K562 (cell line): Measurements from ENCODE around the gene FAM3C. TPM values are rescaled to one million over a fixed set of nuclear protein-coding genes. Genes with fewer than 3 reads are reported as not detected.

Experiments
- ATAC-seq: fragments of 200-7000 bp; cut with Tn5 transposase; 3 replicates; pipeline ENCODE4 v1.9.1; 2020; ENCODE audit warnings: moderate library complexity
- BruUV-seq: library from RNA; stranded (reverse); fragments of 400-500 nt; replicated peaks from 2 replicates; lab custom pipeline; 2021; lab: Mats Ljungman, UMichigan
- CTCF ChIA-PET: fragments of 300-600 bp; formaldehyde crosslinking; extraction: SDS; loops from one replicate; lab custom pipeline; 2021; ENCODE audit warnings: low intra/inter-chr PET ratio; lab: Yijun Ruan, JAX
- POLR2A ChIA-PET: fragments of 300-600, 350-650 bp; sonication (Branson Sonifier 250); formaldehyde crosslinking; extraction: SDS; loops from one replicate; lab custom pipeline; 2021; ENCODE audit warnings: antibody characterized with exemption, inconsistent platforms; lab: Yijun Ruan, JAX
- DNase-seq, 4 experiments: peaks; one replicate each; pipeline versions ENCODE4 v3.0.0 to v3.0.0-alpha.2; 2011 to 2018; ENCODE audit warnings: low spot score in 3 of 4, mixed read lengths in 3 of 4; ENCODE audit errors: extremely low read depth in 1 of 4
- FAIRE-seq: peaks from 2 replicates; lab custom pipeline; 2011; peaks lifted over from hg19 to GRCh38; lab: Jason Lieb, UNC
- H2AFZ ChIP-seq: 2 replicates; pipeline ENCODE4 v1.6.0; 2011; ENCODE audit warnings: low read depth, low read length, control low read depth, inconsistent platforms
- H3K27ac ChIP-seq: fragments of 200-600 bp; 3 replicates; pipeline ENCODE4 v1.8.0; 2011; ENCODE audit warnings: low read depth, mild to moderate bottlenecking, control low read depth, inconsistent platforms, low read length, moderate library complexity, mixed read lengths; ENCODE audit errors: extremely low read depth
- H3K27me3 ChIP-seq, 2 experiments: fragments of 300-600 bp in 1 of 2; 2 replicates in 1 of 2; 3 replicates in 1 of 2; pipeline versions ENCODE4 v1.6.0 to v1.8.0; 2011; ENCODE audit warnings: inconsistent platforms in 2 of 2, low read length in 2 of 2, mild to moderate bottlenecking in 1 of 2, mixed read lengths in 1 of 2, moderate library complexity in 1 of 2; ENCODE audit not compliant: control insufficient read depth in 2 of 2, insufficient read depth in 2 of 2
- H3K36me3 ChIP-seq: fragments of 300-600 bp; 3 replicates; pipeline ENCODE4 v1.8.0; 2011; ENCODE audit warnings: mild to moderate bottlenecking, low read length, inconsistent platforms; ENCODE audit not compliant: control insufficient read depth, insufficient read depth
- H3K4me1 ChIP-seq, 2 experiments: fragments of 200-600 bp in 1 of 2; replicated peaks in 1 of 2; 2 replicates in 1 of 2; 3 replicates in 1 of 2; pipeline versions ENCODE4 v1.5.1 to v1.8.0; 2011; ENCODE audit warnings: inconsistent platforms in 2 of 2, low read length in 2 of 2, mild to moderate bottlenecking in 1 of 2, mixed read lengths in 1 of 2, moderate library complexity in 1 of 2; ENCODE audit not compliant: control insufficient read depth in 2 of 2, insufficient read depth in 2 of 2
- H3K4me2 ChIP-seq: 2 replicates; pipeline ENCODE4 v1.6.1; 2011; ENCODE audit warnings: low read length, control low read depth, inconsistent platforms, mixed read lengths; ENCODE audit not compliant: insufficient read depth
- H3K4me3 ChIP-seq: fragments of 200-600 bp; sonication (generic), shearing (Covaris generic); 2 replicates; pipeline ENCODE4 v1.5.1; 2016; ENCODE audit warnings: control low read depth, inconsistent platforms
- H3K79me2 ChIP-seq: fragments of 200-600 bp; 3 replicates; pipeline ENCODE4 v1.8.0; 2011; ENCODE audit warnings: low read length, inconsistent platforms; ENCODE audit not compliant: control insufficient read depth, insufficient read depth
- H3K9ac ChIP-seq, 2 experiments: 2 replicates each; pipeline versions ENCODE4 v1.6.0 to v1.6.1; 2011; ENCODE audit warnings: low read depth in 2 of 2, low read length in 2 of 2, control low read depth in 1 of 2, inconsistent platforms in 1 of 2, mild to moderate bottlenecking in 1 of 2, mixed read lengths in 1 of 2; ENCODE audit not compliant: insufficient read depth in 1 of 2
- H3K9me1 ChIP-seq: one replicate; pipeline ENCODE4 v1.6.0; 2011; ENCODE audit warnings: inconsistent platforms, mild to moderate bottlenecking, low read length, moderate library complexity; ENCODE audit not compliant: control insufficient read depth, insufficient read depth
- H3K9me3 ChIP-seq: replicated peaks from 2 replicates; pipeline ENCODE4 v1.5.1; 2011; ENCODE audit warnings: low read depth, low read length, inconsistent platforms; ENCODE audit not compliant: control insufficient read depth, insufficient read depth
- H4K20me1 ChIP-seq: replicated peaks from 2 replicates; pipeline ENCODE4 v1.6.1; 2011; ENCODE audit warnings: low read length, inconsistent platforms, mixed read lengths; ENCODE audit not compliant: control insufficient read depth, insufficient read depth
- FOSL1 ChIP-seq: fragments of 200-800 bp; sonication (Bioruptor generic); conservative IDR thresholded peaks from 2 replicates; pipeline ENCODE4 v1.6.1; 2016; ENCODE audit warnings: missing genetic modification characterization, missing compliant biosample characterization
- ZFP1 ChIP-seq: fragments of 450-650 bp; formaldehyde crosslinking; IDR thresholded peaks from 2 replicates; pipeline ENCODE4 v1.4.0; 2020; ENCODE audit warnings: mild to moderate bottlenecking, mixed read lengths
- WGBS: fragments of 100-300 bp; shearing (Covaris generic); methylation state at CpG from one replicate; pipeline ENCODE4 v1.1.6; 2016; ENCODE audit warnings: low coverage, mixed read lengths; ENCODE audit not compliant: insufficient coverage; ENCODE audit errors: missing lambda C conversion rate; 5-methylcytosine and 5-hydroxymethylcytosine counted together
- in situ Hi-C: fragments of 300-500 bp; cut with MboI; formaldehyde crosslinking; loops from 4 replicates; pipeline ENCODE4 v1.15.0; 2018; ENCODE audit warnings: inconsistent platforms, mixed read lengths
- intact Hi-C: fragments of 100-400 bp; cut with micrococcal nuclease; formaldehyde crosslinking; loops from 2 replicates; pipeline ENCODE4 v1.14.2; 2022
- polyA plus RNA-seq, 8 experiments: library from polyadenylated mRNA; depleted of rRNA in 4 of 8; stranded (reverse) in 5 of 8; unstranded in 3 of 8; fragments of >200 nt; fragmentation: Nextera tagmentation in 2 of 8; fragmentation: Illumina TruSeq in 1 of 8; extraction: Ambion mirVana in 2 of 8; extraction: Trizol in 1 of 8; gene quantifications; 2 replicates each; pipeline versions ENCODE4 v1.2.1 to v1.2.3, GENCODE V29; 2011 to 2014; ENCODE audit warnings: inconsistent platforms in 1 of 8, missing spikeins in 1 of 8
- total RNA-seq, 7 experiments: library from RNA; depleted of rRNA in 6 of 7; stranded (reverse); fragments of >200 nt in 6 of 7; fragmentation: Illumina TruSeq in 2 of 7; extraction: Trizol in 2 of 7; gene quantifications; 2 replicates each; pipeline versions ENCODE4 v1.2.1 to v1.2.3, GENCODE V29; 2011 to 2021; ENCODE audit warnings: low replicate concordance in 1 of 7
- TF ChIP-seq, protein P1 (sequence below), 2 experiments: fragments of 450-650 bp in 1 of 2; IDR thresholded peaks; 2 replicates each; pipeline ENCODE4 v1.6.1; 2011 to 2017; ENCODE audit warnings: low read depth in 2 of 2, antibody characterized with exemption in 1 of 2, borderline replicate concordance in 1 of 2, low read length in 1 of 2, mild to moderate bottlenecking in 1 of 2, mixed read lengths in 1 of 2; ENCODE audit not compliant: control insufficient read depth in 1 of 2

The FAM3C gene
- total and polyA plus RNA-seq, 9 of the 15 experiments (the other 6 are each of a cell fraction or from before 2014, with no cell fraction given), result 10.6 to 42.6 (median 30.0) TPM

DNA sequence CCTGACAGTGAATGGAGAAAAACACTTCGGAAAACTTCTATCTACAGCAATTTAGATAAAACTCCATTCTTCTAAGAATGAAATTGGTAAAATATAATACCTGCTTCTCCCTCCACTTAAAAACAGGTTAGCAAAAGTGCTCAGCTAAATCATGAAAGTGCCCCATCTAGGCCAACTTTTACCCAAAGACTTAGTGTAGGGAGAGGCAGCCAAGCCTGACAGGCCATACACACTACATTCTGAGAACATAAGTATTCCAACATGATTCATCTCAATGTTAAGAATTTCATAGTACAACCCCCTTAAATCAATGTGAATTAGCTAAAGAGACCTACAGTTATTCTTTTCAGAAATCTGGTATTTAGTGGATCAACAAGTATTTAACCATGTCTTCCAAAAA lies 7.2 kb downstream of the FAM3C start:
- H4K20me1 ChIP-seq, result no peaks in the 10 kb centered on the region
- H3K4me2 ChIP-seq, result no peak overlapping the region
- POLR2A ChIA-PET, result interaction anchor here (0.6 to 2.0 kb wide), 4 partner anchors 9 to 50 kb away, joined by 3 to 7 read pairs (median 4); no protein-coding TSS in a partner anchor
- no peak overlapping the region for H3K9ac ChIP-seq
- DNase-seq (no peak), ATAC-seq (peak; percentile 46; the same call in 2 of the 3 replicates), FAIRE-seq (no peak)
- H3K27ac ChIP-seq, result no peak overlapping the region
- BruUV-seq, result no TSS peak
- H3K27me3 ChIP-seq, result no peaks in the 10 kb centered on the region
- WGBS, result 100% methylated on average over 1 of the region's 1 CpG
- H3K9me3 ChIP-seq, result no peaks in the 10 kb centered on the region
- peaks cover 95% of the 10 kb centered on the region for H3K79me2 ChIP-seq
- H3K9me1 ChIP-seq, result no peaks in the 10 kb centered on the region
- TF ChIP-seq ZFP1 (CRISPR knock-in tag), result no peak
- TF ChIP-seq, protein P1, sequence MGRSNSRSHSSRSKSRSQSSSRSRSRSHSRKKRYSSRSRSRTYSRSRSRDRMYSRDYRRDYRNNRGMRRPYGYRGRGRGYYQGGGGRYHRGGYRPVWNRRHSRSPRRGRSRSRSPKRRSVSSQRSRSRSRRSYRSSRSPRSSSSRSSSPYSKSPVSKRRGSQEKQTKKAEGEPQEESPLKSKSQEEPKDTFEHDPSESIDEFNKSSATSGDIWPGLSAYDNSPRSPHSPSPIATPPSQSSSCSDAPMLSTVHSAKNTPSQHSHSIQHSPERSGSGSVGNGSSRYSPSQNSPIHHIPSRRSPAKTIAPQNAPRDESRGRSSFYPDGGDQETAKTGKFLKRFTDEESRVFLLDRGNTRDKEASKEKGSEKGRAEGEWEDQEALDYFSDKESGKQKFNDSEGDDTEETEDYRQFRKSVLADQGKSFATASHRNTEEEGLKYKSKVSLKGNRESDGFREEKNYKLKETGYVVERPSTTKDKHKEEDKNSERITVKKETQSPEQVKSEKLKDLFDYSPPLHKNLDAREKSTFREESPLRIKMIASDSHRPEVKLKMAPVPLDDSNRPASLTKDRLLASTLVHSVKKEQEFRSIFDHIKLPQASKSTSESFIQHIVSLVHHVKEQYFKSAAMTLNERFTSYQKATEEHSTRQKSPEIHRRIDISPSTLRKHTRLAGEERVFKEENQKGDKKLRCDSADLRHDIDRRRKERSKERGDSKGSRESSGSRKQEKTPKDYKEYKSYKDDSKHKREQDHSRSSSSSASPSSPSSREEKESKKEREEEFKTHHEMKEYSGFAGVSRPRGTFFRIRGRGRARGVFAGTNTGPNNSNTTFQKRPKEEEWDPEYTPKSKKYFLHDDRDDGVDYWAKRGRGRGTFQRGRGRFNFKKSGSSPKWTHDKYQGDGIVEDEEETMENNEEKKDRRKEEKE (IDR thresholded peaks at IDR 0.05; ENCODE audit: borderline replicate concordance in 1 of 2, control insufficient read depth in 1 of 2, low read depth in 2 of 2, low read length in 1 of 2), result 0 out of 4 replicates have a peak, but pooled peaks of 1 of the 2 experiments have one; percentile 25
- no peak for TF ChIP-seq FOSL1 (tag)
- intact Hi-C loops, result no loop called here
- no peak overlapping the region for H3K4me3 ChIP-seq
- H3K4me1 ChIP-seq, result no peaks in the 10 kb centered on the region
- peaks cover 9% of the 10 kb centered on the region; the same call in 2 of the 3 replicates for H3K36me3 ChIP-seq
- in situ Hi-C loops, result no loop called here
- CTCF ChIA-PET, result no interaction called here
- no peak overlapping the region for H2AFZ ChIP-seq
